ENCODE data around the gene LLGL1. TPM values are rescaled to one million over a fixed set of nuclear protein-coding genes. Genes with fewer than 3 reads are reported as not detected.

Gene LLGL1
- polyA plus RNA-seq, 3 donors, result 0.52 to 10.8 (median 0.76) TPM

DNA sequence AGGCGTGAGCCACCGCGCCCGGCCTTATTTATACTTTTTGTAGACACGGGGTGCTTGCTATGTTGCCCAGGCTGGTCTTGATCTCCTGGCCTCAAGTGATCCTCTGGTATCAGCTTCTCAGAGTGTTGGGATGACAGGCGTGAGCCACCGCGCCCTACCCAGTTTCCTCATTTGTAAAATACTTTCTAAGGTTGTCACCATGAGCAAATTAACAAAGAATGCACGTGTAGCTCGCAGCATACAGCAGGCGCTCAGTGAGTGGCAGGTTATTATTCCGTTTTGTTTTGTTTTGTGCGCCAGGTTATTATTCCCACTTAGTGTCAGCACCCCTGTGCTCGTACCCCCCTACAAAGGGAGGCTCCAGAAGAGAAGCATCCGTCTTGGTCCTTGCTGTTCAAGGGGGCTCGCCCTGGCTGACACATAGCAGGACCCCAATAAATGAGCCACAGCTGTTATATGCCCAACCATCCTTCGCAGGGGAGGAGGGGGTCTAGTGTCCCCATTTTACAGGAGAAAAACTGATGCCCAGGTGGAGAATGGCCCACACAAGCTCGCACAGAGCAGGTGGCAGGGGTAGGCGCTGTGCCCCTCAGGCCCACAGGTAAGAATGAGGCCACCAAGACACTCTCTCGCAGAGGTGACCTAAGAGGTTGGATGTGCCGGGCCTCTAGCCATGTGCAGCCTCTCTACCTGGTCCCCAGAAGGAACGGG is 34.3 kb downstream of the LLGL1 start:
- DNase-seq, result no peak
- 82% methylated on average over 18 of the region's 22 CpGs for WGBS (ENCODE audit: insufficient coverage)
- H3K27ac Mint-ChIP-seq, result peak overlapping the region in 6 of 7 donors; percentile 35 to 88 (median 80)
- H3K27me3 ChIP-seq (ENCODE audit: control insufficient read depth in 2 of 2, insufficient read depth in 2 of 2, low read length in 2 of 2), result no peaks in the 10 kb centered on the region
- H3K36me3 Mint-ChIP-seq, result peaks cover 24 to 38% of the 10 kb centered on the region in 2 donors
- peak overlapping the region; percentile 94 for H2AFZ ChIP-seq (ENCODE audit: insufficient read depth, low read depth, low read length, poor library complexity, severe bottlenecking)
- H3K4me3 Mint-ChIP-seq, result peak overlapping the region; percentile 78 to 84
- H3K9ac ChIP-seq (ENCODE audit: insufficient read depth, low read length, poor library complexity, severe bottlenecking), result no peak overlapping the region
- peaks cover 28 to 40% of the 10 kb centered on the region in 2 donors for H3K36me3 ChIP-seq (replicated peaks in 1 of 2; ENCODE audit: control insufficient read depth in 1 of 2, insufficient read depth in 2 of 2, low read length in 2 of 2)
- H3K9me3 Mint-ChIP-seq, result no peaks in the 10 kb centered on the region
- intact Hi-C loops (cut with micrococcal nuclease), result loop anchor here (2.0 to 5.0 kb wide), 2 partner anchors 38 to 55 kb away; partner anchors contain the start of genes SMCR8 (in 2 of the 2) and TOP3A (in 2 of the 2)
- H3K79me2 ChIP-seq (ENCODE audit: insufficient read depth, low read length), result peaks cover 46% of the 10 kb centered on the region
- peak overlapping the region; percentile 22 to 80 for H3K27ac ChIP-seq (ENCODE audit: low read depth in 1 of 2, low read length in 2 of 2)
- H3K4me3 ChIP-seq (replicated peaks in 1 of 3; ENCODE audit: low read depth in 2 of 3, low read length in 3 of 3), result peak overlapping the region in 2 of 3 experiments; percentile 67 to 90
- peaks cover 34% of the 10 kb centered on the region for H4K20me1 ChIP-seq (ENCODE audit: insufficient read depth, low read length)
- TF ChIP-seq, protein P1, sequence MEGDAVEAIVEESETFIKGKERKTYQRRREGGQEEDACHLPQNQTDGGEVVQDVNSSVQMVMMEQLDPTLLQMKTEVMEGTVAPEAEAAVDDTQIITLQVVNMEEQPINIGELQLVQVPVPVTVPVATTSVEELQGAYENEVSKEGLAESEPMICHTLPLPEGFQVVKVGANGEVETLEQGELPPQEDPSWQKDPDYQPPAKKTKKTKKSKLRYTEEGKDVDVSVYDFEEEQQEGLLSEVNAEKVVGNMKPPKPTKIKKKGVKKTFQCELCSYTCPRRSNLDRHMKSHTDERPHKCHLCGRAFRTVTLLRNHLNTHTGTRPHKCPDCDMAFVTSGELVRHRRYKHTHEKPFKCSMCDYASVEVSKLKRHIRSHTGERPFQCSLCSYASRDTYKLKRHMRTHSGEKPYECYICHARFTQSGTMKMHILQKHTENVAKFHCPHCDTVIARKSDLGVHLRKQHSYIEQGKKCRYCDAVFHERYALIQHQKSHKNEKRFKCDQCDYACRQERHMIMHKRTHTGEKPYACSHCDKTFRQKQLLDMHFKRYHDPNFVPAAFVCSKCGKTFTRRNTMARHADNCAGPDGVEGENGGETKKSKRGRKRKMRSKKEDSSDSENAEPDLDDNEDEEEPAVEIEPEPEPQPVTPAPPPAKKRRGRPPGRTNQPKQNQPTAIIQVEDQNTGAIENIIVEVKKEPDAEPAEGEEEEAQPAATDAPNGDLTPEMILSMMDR (IDR thresholded peaks at IDR 0.05), result no peak
- H3K4me1 ChIP-seq (ENCODE audit: control insufficient read depth in 1 of 2, insufficient read depth in 2 of 2, low read length in 2 of 2), result peaks cover 39 to 54% of the 10 kb centered on the region in 2 donors
- H3K27me3 Mint-ChIP-seq (ENCODE audit: low read depth in 3 of 3), result peaks cover 0 to 2% (median 1%) of the 10 kb centered on the region in 3 donors
- H3K4me1 Mint-ChIP-seq, result peaks cover 38% of the 10 kb centered on the region
- no peaks in the 10 kb centered on the region for H3K9me3 ChIP-seq (replicated peaks in 1 of 2; ENCODE audit: control insufficient read depth in 1 of 2, insufficient read depth in 1 of 2, low read length in 2 of 2)
- peak overlapping the region; percentile 91 for H3K4me2 ChIP-seq (replicated peaks; ENCODE audit: extremely low read depth, low read length, poor library complexity, severe bottlenecking)

DNA sequence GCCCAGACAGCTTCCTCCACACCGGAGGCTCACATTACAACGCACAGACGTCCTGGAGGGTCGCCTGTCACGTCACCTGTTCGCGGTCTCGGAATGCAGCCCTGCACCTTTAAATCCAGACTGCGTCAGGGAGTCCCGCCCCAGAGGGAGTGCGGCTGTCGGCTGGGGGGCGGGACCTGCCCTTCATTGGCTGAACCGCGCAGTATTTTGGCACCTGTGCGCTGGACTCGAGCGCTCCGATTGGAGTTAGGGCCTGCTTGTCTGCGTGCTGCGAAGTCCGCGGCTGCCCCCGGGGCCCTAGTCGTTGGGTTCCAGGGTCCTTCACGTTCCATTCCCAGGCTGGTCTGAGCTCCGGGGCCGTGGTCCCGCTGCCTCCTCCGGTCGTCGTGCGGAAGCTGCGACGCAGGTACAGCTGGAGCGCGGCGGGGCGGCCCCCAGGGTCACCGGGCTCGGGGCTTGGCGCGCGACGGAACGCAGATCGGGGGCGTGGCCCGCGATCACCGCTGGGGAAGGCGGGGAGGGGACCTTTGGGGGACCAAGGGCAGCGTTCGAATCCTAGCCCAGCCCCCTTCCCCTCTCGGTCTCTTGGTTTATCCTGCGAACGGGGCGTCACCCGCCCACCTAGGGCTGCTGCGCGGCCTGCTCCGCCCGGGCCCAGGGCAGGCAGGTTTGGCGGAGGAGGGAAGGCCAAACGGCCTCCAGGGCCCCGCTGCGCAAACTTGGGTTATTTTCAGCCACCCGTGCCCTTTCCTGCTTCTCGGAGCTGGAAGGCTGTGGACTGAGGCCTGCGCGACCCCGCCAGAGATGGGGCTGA is 35.1 kb downstream of the LLGL1 start, which contains the start of gene MIEF2:
Gene MIEF2, plus strand, starts transcription at position 331 of the 814 bp plus-strand sequence. CDS start 2,059 bp downstream, outside the sequence.
- Mint-ChIP-seq H3K27ac (peak within 1 kb of the TSS in 6 of 7 donors; percentile 68 to 90 (median 80)), H3K9me3 (no peaks in the 10 kb centered on the region), H3K4me1 (peaks cover 38% of the 10 kb centered on the region), H3K27me3 (ENCODE audit: low read depth in 3 of 3) (peaks cover 0 to 2% (median 1%) of the 10 kb centered on the region in 3 donors), H3K4me3 (peak within 1 kb of the TSS; percentile 83 to 84), H3K36me3 (peaks cover 16 to 35% of the 10 kb centered on the region in 2 donors)
- DNase-seq, result peak; percentile 76 to 87 (median 86)
- peaks cover 23 to 39% of the 10 kb centered on the region in 2 donors for H3K36me3 ChIP-seq (replicated peaks in 1 of 2; ENCODE audit: control insufficient read depth in 1 of 2, insufficient read depth in 2 of 2, low read length in 2 of 2)
- peak within 1 kb of the TSS; percentile 94 for H2AFZ ChIP-seq (ENCODE audit: insufficient read depth, low read depth, low read length, poor library complexity, severe bottlenecking)
- H4K20me1 ChIP-seq (ENCODE audit: insufficient read depth, low read length), result peaks cover 27% of the 10 kb centered on the region
- intact Hi-C loops (cut with micrococcal nuclease), result loop anchor here (2.0 kb wide), 1 partner anchor 54 kb away; the partner anchor contains the start of genes SMCR8 (in 2 of the 2) and TOP3A (in 2 of the 2)
- peak within 1 kb of the TSS; percentile 62 to 90 (median 67) for H3K4me3 ChIP-seq (replicated peaks in 1 of 3; ENCODE audit: low read depth in 2 of 3, low read length in 3 of 3)
- H3K9me3 ChIP-seq (replicated peaks in 1 of 2; ENCODE audit: control insufficient read depth in 1 of 2, insufficient read depth in 1 of 2, low read length in 2 of 2), result no peaks in the 10 kb centered on the region
- H3K27me3 ChIP-seq (ENCODE audit: control insufficient read depth in 2 of 2, insufficient read depth in 2 of 2, low read length in 2 of 2), result no peaks in the 10 kb centered on the region
- WGBS (ENCODE audit: insufficient coverage), result under 1% methylated on average over 69 of the region's 72 CpGs
- peak within 1 kb of the TSS; percentile 22 to 80 for H3K27ac ChIP-seq (ENCODE audit: low read depth in 1 of 2, low read length in 2 of 2)
- H3K9ac ChIP-seq (ENCODE audit: insufficient read depth, low read length, poor library complexity, severe bottlenecking), result peak within 1 kb of the TSS; percentile 77
- H3K4me2 ChIP-seq (replicated peaks; ENCODE audit: extremely low read depth, low read length, poor library complexity, severe bottlenecking), result peak within 1 kb of the TSS; percentile 91
- TF ChIP-seq, protein P1 (IDR thresholded peaks at IDR 0.05), result no peak
- H3K4me1 ChIP-seq (ENCODE audit: control insufficient read depth in 1 of 2, insufficient read depth in 2 of 2, low read length in 2 of 2), result peaks cover 39 to 54% of the 10 kb centered on the region in 2 donors
- peaks cover 39% of the 10 kb centered on the region for H3K79me2 ChIP-seq (ENCODE audit: insufficient read depth, low read length)
